Measurements from ENCODE around the gene SLC25A21.

Gene SLC25A21

GRCh38 chr14:36976571-36977023, 195.8 kb downstream of the SLC25A21 start:
- no peak for ATAC-seq

GRCh38 chr14:36975834-36976233, 196.6 kb downstream of the SLC25A21 start:
- ATAC-seq, result no peak

- ATAC-seq, result no peak
Measured at GRCh38 chr14:36974985-36975384, 197.4 kb downstream of the SLC25A21 start.

GRCh38 chr14:36973806-36974442, 198.5 kb downstream of the SLC25A21 start:
- no peak for ATAC-seq

GRCh38 chr14:36971263-36971855, 201.0 kb downstream of the SLC25A21 start:
- ATAC-seq, result no peak

- ATAC-seq, result no peak
Measured at GRCh38 chr14:36967892-36968555, 204.4 kb downstream of the SLC25A21 start.

GRCh38 chr14:36955967-36956366, 216.4 kb downstream of the SLC25A21 start:
- no peak for ATAC-seq

- no peak for ATAC-seq
Measured at GRCh38 chr14:36955376-36955775, 217.0 kb downstream of the SLC25A21 start.

- no peak for ATAC-seq
Measured at GRCh38 chr14:36952689-36953088, 219.7 kb downstream of the SLC25A21 start.

GRCh38 chr14:36951380-36951911, 221.0 kb downstream of the SLC25A21 start:
- no peak for ATAC-seq

GRCh38 chr14:36950812-36951211, 221.6 kb downstream of the SLC25A21 start:
- ATAC-seq, result no peak

GRCh38 chr14:36949371-36949770, 223.0 kb downstream of the SLC25A21 start:
- no peak for ATAC-seq

GRCh38 chr14:36948157-36948859, 224.1 kb downstream of the SLC25A21 start:
- ATAC-seq, result no peak

- no peak for ATAC-seq
Measured at GRCh38 chr14:36947362-36947761, 225.0 kb downstream of the SLC25A21 start.

- ATAC-seq, result no peak
Measured at GRCh38 chr14:36946872-36947271, 225.5 kb downstream of the SLC25A21 start.

GRCh38 chr14:36944307-36945010, 227.9 kb downstream of the SLC25A21 start:
- ATAC-seq, result no peak

- ATAC-seq, result no peak
Measured at GRCh38 chr14:36942522-36943245, 229.7 kb downstream of the SLC25A21 start.

- peak in 1 of 2 donors; percentile 56 for ATAC-seq
Measured at GRCh38 chr14:36941783-36942521, 230.5 kb downstream of the SLC25A21 start.

- no peak for ATAC-seq
Measured at GRCh38 chr14:36940476-36940875, 231.9 kb downstream of the SLC25A21 start.

GRCh38 chr14:36939265-36939664, 233.1 kb downstream of the SLC25A21 start:
- ATAC-seq, result no peak

- ATAC-seq, result no peak
Measured at GRCh38 chr14:36938678-36939077, 233.7 kb downstream of the SLC25A21 start.
